Heart right ventricle (tissue), 16 donors: Measurements from ENCODE around the gene TRIM56. TPM values are rescaled to one million over a fixed set of nuclear protein-coding genes. Genes with fewer than 3 reads are reported as not detected.
"Not testable (repeated sequence)": the region's sequence is repeated elsewhere in the genome, so short reads cannot be mapped to it uniquely, and the experiment has no call there.

Experiments
- ATAC-seq, 8 donors: fragments of 200-7000 bp; cut with Tn5 transposase; one replicate each; pipeline ENCODE4 v1.9.1; 2020; ENCODE audit warnings: mild to moderate bottlenecking in 8 of 8, moderate library complexity in 8 of 8, moderate number of reproducible peaks in 1 of 8
- DNase-seq, 2 donors: peaks; one replicate each; pipeline ENCODE4 v3.0.0-alpha.2; 2020
- H3K27ac ChIP-seq, 10 donors: fragments of 200-600 bp; sonication (generic) in 2 of 10; one replicate each; pipeline versions ENCODE4 v1.5.0 to v1.8.0; 2020 to 2022; ENCODE audit warnings: mild to moderate bottlenecking in 3 of 10
- H3K27me3 ChIP-seq, 7 donors: fragments of 200-600 bp; one replicate each; pipeline ENCODE4 v1.8.0; 2021 to 2022; ENCODE audit warnings: mild to moderate bottlenecking in 2 of 7
- H3K36me3 ChIP-seq, 9 donors: fragments of 200-600 bp; sonication (generic) in 1 of 9; one replicate each; pipeline versions ENCODE4 v1.5.0 to v1.8.0; 2020 to 2022; ENCODE audit warnings: mild to moderate bottlenecking in 2 of 9
- H3K4me1 ChIP-seq, 9 donors: fragments of 200-600 bp; sonication (generic) in 1 of 9; one replicate each; pipeline versions ENCODE4 v1.5.0 to v1.8.0; 2020 to 2022; ENCODE audit warnings: mild to moderate bottlenecking in 4 of 9
- H3K4me3 ChIP-seq, 10 donors: fragments of 200-600 bp; sonication (generic) in 2 of 10; one replicate each; pipeline versions ENCODE4 v1.5.0 to v1.8.0; 2020 to 2022; ENCODE audit warnings: mild to moderate bottlenecking in 7 of 10, moderate library complexity in 2 of 10
- H3K9me3 ChIP-seq, 11 donors: fragments of 200-600 bp in 10 of 11; sonication (generic) in 2 of 11; one replicate each; pipeline versions ENCODE4 v1.5.0 to v1.8.0; 2013 to 2022; ENCODE audit warnings: mild to moderate bottlenecking in 2 of 11, control low read depth in 1 of 11, moderate library complexity in 1 of 11
- CTCF ChIP-seq, 9 donors: fragments of 200-600 bp; sonication (generic) in 2 of 9; IDR thresholded peaks; one replicate each; pipeline versions ENCODE4 v1.5.0 to v1.8.0; 2021 to 2022; ENCODE audit warnings: antibody characterized with exemption in 9 of 9, mild to moderate bottlenecking in 5 of 9, moderate library complexity in 1 of 9
- WGBS, 2 donors: extraction: QIAGEN DNeasy Blood & Tissue Kit; methylation state at CpG; one replicate each; pipeline ENCODE4 v1.1.7; 2013; ENCODE audit warnings: inconsistent platforms in 1 of 2; 5-methylcytosine and 5-hydroxymethylcytosine counted together
- intact Hi-C, 10 donors: fragments of 100-400 bp; cut with DNase I; formaldehyde crosslinking; loops; one replicate each; pipeline versions ENCODE4 v1.11.1 to v1.14.2; 2022
- long read RNA-seq, 3 donors: library from polyadenylated mRNA; unstranded; transcript quantifications; one replicate each; pipeline ENCODE4 v2.0.0, GENCODE V29; 2020 to 2021
- polyA plus RNA-seq, 2 donors: library from polyadenylated mRNA; stranded (reverse); fragments of 200-250 nt; gene quantifications; one replicate each; pipeline ENCODE4 v1.2.3, GENCODE V29; 2013
- total RNA-seq, 10 donors: library from RNA; stranded (reverse); fragmentation: NEBNext Ultra II Directional in 3 of 10; extraction: Animal tissue kit (Norgen Biotek cat#: 25700) in 3 of 10; gene quantifications; one replicate each; pipeline versions ENCODE4 v1.2.1 to v1.2.4, GENCODE V29; 2021 to 2023
- donor health status: Arrhythmogenic right ventricular cardiomyopathy.
- donor health status: ischemic (EF 13 %, LVEDD 7.1; RV severe dilation, severe dysfunction).
- donor health status: healthy with polysubstance abuse.
- donor health status: DM: no; HTN: yes; CAD: no.
- donor health status: DM: no; HTN: no; CAD: no.
- donor health status: ischemic (EF 25% LVEDD 6.9; RV normal size, moderate dysfunction).
- donor health status: ischemic (EF 25% LVEDD 5.7; RV mildly dilated, moderate dysfunction).
- donor health status: healthy.
- donor health status: DM: yes; HTN: yes; CAD: no.
- donor health status: Ischemic cardiomyopathy.
- donor health status: ischemic (EF 35%, LVEDD 5.7; RV mildly dilated, moderate dysfunction).
- donor health status: nonischemic (EF 11% LVEDD 7.7; RV severe dilation, severe dysfunction).
- donor health status: DM: yes; HTN: yes; CAD: no.
- donor health status: PGD.
- donor health status: ischemic (EF 29% LVEDD 5.4; RV normal size, mild dysfunction).
- donor health status: nonischemic (EF 23%, LVEDD 6.1; RV moderate dilation, normal function).

Gene TRIM56, protein sequence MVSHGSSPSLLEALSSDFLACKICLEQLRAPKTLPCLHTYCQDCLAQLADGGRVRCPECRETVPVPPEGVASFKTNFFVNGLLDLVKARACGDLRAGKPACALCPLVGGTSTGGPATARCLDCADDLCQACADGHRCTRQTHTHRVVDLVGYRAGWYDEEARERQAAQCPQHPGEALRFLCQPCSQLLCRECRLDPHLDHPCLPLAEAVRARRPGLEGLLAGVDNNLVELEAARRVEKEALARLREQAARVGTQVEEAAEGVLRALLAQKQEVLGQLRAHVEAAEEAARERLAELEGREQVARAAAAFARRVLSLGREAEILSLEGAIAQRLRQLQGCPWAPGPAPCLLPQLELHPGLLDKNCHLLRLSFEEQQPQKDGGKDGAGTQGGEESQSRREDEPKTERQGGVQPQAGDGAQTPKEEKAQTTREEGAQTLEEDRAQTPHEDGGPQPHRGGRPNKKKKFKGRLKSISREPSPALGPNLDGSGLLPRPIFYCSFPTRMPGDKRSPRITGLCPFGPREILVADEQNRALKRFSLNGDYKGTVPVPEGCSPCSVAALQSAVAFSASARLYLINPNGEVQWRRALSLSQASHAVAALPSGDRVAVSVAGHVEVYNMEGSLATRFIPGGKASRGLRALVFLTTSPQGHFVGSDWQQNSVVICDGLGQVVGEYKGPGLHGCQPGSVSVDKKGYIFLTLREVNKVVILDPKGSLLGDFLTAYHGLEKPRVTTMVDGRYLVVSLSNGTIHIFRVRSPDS
- total RNA-seq (10 to 100 TPM; 12.8 to 28.4 (median 16.7) TPM), polyA plus RNA-seq (10 to 100 TPM in 1 of 2 donors, 1 to 10 TPM in 1; 5.8 to 12.9 TPM)
- long read RNA-seq, donor 1, full-length matches to known transcripts = 17 of 56 reads
- long read RNA-seq, donor 1, partial matches to known transcripts = 17 of 56 reads
- long read RNA-seq, donor 1, other reads (novel, unspliced or antisense) = 22 of 56 reads
- long read RNA-seq, donor 2, full-length matches to known transcripts = 23 of 63 reads
- long read RNA-seq, donor 2, partial matches to known transcripts = 17 of 63 reads
- long read RNA-seq, donor 2, other reads (novel, unspliced or antisense) = 23 of 63 reads
- long read RNA-seq, donor 3, full-length matches to known transcripts = 4 of 16 reads
- long read RNA-seq, donor 3, partial matches to known transcripts = 0 of 16 reads
- long read RNA-seq, donor 3, other reads (novel, unspliced or antisense) = 12 of 16 reads

- Histone ChIP-seq H3K27me3 (no peaks in the 10 kb centered on the region), H3K9me3 (no peaks in the 10 kb centered on the region), H3K4me3 (peak within 1 kb of the TSS; percentile 63 to 91 (median 76)), H3K27ac (peak within 1 kb of the TSS; percentile 91 to 98 (median 94)), H3K4me1 (peaks cover 0 to 50% (median 33%) of the 10 kb centered on the region in 9 donors), H3K36me3 (peaks cover 0 to 39% (median 22%) of the 10 kb centered on the region in 9 donors)
- intact Hi-C loops = loop anchor here in 2 of 10 donors (1.0 to 5.0 kb wide), 2 partner anchors 42 to 53 kb away; partner anchors contain the start of gene SERPINE1 (in 1 of the 2)
- TF ChIP-seq CTCF (IDR thresholded peaks at IDR 0.05) = no peak
- ATAC-seq = peak; percentile 92 to 96 (median 96)
- peak; percentile 86 to 89 for DNase-seq
- WGBS, 2 donors = 1% methylated on average over 25 to 26 of the region's 26 CpGs
These were observed at the start of gene TRIM56 for GRCh38 chr7:101085162-101085964. Gene TRIM56, plus strand, starts transcription at chr7:101085481. Its CDS starts 1,832 bp downstream, at chr7:101087313.

- Histone ChIP-seq H3K4me3 (no peak overlapping the region), H3K36me3 (no peaks in the 10 kb centered on the region), H3K4me1 (no peaks in the 10 kb centered on the region), H3K9me3 (no peaks in the 10 kb centered on the region), H3K27ac (no peak overlapping the region), H3K27me3 (peaks cover 0 to 36% (median 16%) of the 10 kb centered on the region in 7 donors)
- ATAC-seq (no peak), DNase-seq (no peak)
- intact Hi-C loops = no loop called here
- WGBS, 2 donors = 68 to 70% methylated on average over 4 of the region's 4 CpGs
- no peak for TF ChIP-seq CTCF (IDR thresholded peaks at IDR 0.05)
These were observed 49.3 kb upstream of the TRIM56 start for GRCh38 chr7:101035941-101036340.

DNA sequence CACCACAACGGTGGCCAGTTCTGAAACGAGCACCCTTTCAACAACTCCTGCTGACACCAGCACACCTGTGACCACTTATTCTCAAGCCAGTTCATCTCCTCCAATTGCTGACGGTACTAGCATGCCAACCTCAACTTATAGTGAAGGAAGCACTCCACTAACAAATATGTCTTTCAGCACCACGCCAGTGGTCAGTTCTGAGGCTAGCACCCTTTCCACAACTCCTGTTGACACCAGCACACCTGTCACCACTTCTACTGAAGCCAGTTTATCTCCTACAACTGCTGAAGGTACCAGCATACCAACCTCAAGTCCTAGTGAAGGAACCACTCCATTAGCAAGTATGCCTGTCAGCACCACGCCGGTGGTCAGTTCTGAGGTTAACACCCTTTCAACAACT, 44.0 kb upstream of the TRIM56 start:
- H3K27ac ChIP-seq, intact Hi-C loops, DNase-seq, H3K36me3 ChIP-seq, ATAC-seq, H3K4me3 ChIP-seq, H3K4me1 ChIP-seq: not testable (repeated sequence)
- WGBS, 2 donors = 69 to 72% methylated on average over 6 of the region's 6 CpGs
- H3K9me3 ChIP-seq = peaks cover 0 to 27% (median 6%) of the 10 kb centered on the region in 11 donors
- H3K27me3 ChIP-seq = peaks cover 0 to 46% (median 22%) of the 10 kb centered on the region in 7 donors

DNA sequence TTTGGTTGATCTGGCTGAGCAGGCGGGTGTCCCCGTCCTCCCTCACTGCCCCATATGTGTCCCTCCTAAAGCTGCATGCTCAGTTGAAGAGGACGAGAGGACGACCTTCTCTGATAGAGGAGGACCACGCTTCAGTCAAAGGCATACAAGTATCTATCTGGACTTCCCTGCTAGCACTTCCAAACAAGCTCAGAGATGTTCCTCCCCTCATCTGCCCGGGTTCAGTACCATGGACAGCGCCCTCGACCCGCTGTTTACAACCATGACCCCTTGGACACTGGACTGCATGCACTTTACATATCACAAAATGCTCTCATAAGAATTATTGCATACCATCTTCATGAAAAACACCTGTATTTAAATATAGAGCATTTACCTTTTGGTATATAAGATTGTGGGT, 26.9 kb upstream of the TRIM56 start:
- Histone ChIP-seq H3K4me1 (no peaks in the 10 kb centered on the region), H3K27ac (no peak overlapping the region), H3K9me3 (no peaks in the 10 kb centered on the region), H3K27me3 (peaks cover 0 to 85% (median 66%) of the 10 kb centered on the region in 7 donors), H3K36me3 (no peaks in the 10 kb centered on the region), H3K4me3 (no peak overlapping the region)
- ATAC-seq (peak in 6 of 8 donors; percentile 58 to 93 (median 80)), DNase-seq (peak; percentile 69 to 74)
- TF ChIP-seq CTCF (IDR thresholded peaks at IDR 0.05) = no peak
- intact Hi-C loops = loop anchor here in 9 of 10 donors (2.0 to 10.0 kb wide), 5 partner anchors 91 to 162 kb away; partner anchors contain the start of genes MUC12 (in 5 of the 9) and ACHE (in 1 of the 9)
- 18 to 20% methylated on average over 9 of the region's 9 CpGs for WGBS, 2 donors
